RPMI7951 (cell line): ENCODE measurements around the gene GM2A. TPM values are rescaled to one million over a fixed set of nuclear protein-coding genes. Genes with fewer than 3 reads are reported as not detected.

ENCODE experiments used
- DNase-seq: peaks from one replicate; pipeline ENCODE4 v3.0.0-alpha.2; 2012; ENCODE audit warnings: low read depth
- total RNA-seq: library from RNA; depleted of rRNA; stranded (reverse); fragments of >200 nt; shearing (Covaris generic); gene quantifications from 2 replicates; pipeline ENCODE4 v1.2.3, GENCODE V29; 2014; rRNA removed

The GM2A gene
- total RNA-seq: 13.3 and 15.5 TPM in 2 replicates

DNA sequence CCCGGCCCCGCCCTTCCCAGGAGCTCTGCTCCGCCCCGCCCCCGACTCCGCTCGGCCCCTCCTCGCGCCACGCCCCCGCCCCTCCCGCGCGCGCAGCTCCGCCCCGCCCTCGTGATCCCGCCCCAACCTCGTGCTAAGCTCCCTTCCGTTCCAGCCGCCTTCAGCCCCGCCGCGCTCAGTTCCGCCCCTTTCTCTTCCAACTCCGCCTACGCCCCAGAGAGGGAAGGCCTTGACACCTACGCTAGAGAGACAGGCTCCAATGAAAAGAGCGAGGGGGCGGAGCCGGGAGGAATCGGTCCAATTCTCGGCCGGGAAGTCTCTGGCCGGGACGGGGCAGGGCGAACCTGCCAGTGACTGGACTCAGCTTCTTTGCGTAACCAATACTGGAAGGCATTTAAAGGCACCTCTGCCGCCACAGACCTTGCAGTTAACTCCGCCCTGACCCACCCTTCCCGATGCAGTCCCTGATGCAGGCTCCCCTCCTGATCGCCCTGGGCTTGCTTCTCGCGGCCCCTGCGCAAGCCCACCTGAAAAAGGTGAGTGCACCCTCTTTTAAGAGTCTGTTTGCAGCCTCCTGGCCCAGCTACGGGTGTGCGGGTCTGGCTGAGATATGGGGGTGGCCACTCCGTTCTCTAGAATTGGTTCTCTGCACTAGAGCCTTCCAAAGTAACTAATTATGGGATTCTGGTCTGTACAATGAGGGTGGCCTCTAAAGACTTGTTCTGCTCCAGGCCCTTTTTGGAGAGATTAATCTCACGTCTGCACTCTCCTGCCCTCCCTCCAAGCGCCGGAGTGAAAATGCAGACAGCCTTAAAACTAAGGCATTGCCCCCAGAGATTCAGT lies at the start of gene GM2A:
Gene GM2A, plus strand, starts transcription at position 424 of the 843 bp plus-strand sequence. Its CDS starts 32 bp downstream, at position 456.
- peak; percentile 98 for DNase-seq

DNA sequence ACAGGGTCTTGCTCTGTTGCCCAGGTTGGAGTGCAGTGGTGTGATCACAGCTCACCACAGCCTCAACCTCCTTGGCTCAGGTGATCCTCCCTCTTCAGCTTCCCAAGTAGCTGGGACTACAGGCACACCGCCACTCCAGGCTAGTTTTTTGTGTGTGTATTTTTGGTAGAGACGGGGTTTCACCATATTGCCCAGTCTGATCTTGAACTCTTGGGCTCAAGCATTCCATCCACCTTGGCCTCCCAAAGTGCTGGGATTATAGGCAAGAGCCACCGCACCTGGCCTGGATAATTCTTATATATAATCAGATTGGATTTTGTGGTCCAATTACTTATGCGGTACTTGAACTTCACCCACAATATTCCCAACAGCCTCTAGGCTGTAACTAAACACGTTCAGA lies 48.9 kb upstream of the GM2A start:
- no peak for DNase-seq

DNA sequence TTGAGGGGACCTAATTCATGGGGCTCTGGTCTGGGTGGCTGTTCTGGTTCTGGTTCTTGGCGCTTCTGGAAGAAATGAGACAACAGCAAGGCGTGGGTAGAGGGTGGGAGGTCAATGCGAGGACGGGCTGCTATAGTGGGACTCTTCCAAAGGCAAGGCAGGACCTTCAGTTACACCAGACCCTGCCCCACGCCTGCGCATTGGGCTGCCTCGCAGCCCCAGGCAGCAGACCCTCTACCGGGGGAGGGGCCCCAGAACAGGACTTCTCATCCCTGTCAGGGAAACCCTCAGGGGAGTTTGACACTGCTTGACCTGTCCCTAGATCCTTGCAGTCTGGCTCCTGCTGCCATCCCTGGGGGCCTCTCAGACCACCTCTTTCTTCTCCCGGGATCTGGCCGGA lies 47.6 kb upstream of the GM2A start:
- no peak for DNase-seq

- DNase-seq: no peak
Measured at GRCh38 chr5:151208481-151208914, 44.5 kb upstream of the GM2A start.

DNA sequence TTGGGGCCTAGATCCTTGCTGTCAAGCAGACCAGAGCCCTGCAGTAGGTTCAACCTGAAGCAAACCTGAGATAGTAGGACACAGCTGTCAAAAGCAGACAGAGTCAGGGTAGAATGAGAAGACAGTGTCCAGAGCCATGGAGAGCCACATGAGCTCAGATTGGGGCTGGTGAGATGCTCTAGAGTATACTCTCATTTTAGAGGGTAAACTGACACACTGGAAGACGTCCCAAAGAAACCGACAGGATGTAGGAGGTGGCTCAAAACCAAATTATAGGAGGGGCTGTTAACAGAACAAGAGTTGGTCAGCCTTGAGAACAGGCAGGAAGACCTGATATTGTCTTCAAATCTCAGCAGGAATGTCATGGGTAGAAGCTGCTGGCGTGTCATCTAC lies 40.6 kb upstream of the GM2A start:
- DNase-seq: no peak

DNA sequence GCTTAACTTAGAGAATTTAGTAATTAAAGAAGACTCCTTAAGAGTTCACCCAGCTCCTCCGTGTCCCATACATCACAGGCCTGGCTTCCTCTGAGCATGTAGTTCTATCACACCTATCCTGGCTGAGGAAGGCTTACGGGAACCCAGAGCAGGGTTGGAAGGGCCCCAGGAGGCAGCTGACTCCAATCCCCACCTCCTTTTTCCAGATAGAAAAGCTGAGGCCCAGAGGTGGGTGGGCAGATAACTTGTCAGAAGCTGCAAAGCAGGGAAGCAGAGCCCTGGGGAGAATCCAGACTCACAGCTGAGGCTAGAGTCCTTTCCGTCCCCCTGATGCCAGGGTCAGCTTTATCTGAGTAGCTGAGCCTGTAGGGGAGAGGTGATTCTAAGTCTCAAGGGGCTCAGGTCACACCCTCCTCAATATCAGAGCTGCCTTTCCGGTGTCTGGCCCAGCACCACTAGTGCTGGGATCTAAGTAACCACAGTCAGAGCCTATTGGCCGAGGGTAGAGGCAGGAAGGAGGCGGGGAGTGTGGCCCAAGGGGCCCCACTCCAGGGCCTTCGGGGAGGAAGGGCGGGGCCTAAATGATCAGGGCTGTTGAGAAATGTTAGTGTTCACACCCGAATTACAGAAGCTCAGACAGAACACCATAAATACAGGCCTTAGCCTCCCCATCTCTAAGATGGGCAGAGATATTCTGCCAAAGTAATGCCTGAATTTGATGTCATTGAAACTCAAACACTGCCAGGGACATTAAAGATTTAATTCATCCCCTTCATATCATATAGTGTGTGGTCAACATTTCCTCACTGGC lies 39.0 kb upstream of the GM2A start:
- no peak for DNase-seq

DNA sequence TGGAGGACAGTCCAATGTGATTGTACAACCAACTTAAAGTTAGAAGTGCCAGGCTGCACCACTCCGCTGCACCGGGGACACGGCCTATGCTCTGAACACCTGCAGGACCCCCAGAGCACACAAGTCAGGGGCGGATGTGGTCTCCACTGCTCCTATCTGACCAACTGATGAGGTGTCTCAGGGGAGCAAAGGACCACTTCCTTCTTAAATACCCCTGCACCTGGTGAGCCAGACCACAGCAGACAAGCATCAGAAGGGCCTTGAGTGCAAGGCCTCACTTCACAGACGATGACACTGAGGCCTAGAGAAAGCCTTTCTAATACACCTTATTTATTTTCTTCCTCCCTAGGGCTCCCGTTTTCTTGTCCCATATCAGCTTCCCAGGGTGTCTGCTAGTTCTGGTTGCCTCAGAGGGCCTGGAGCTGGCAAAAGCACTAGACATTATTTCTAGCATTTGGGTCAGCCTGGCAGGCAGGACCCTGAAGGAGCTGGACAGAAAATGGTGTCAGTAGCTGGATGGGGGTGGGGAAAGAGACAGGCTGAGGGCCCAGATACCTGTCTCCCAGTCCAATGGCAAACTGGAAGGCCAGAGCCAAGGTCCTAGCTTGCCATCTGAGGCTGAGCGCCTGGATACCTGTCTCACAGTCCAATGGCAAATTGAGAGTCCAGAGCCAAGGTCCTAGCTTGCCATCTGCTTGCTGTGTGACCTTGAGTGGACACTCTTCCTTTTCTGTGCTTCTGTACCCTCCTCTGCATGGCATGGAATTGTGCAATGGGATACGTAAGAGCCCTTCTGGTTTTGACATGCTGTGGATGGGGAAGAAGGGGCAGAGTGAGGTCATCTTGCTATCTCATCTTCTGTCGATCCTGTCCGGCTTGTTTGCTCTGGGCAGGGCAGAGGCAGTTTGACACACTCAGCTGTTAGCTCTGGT lies 38.1 kb upstream of the GM2A start:
- DNase-seq: no peak

DNA sequence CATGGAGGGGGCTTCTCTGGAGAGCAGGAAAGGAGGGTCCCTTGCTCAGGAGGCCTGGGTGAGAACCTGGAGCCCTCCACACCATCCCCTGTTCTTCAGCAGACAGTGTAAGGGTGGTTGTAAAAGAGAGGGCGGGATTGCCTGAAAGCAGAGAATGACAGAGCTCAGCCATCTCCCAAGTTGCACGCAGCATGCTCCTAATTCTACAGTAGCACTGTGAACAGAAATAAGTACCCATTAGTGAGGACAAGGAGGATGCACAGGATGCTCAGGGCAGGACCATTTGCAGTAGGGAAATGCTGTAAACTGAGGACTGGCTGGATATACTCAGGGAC lies 37.5 kb upstream of the GM2A start:
- no peak for DNase-seq

DNA sequence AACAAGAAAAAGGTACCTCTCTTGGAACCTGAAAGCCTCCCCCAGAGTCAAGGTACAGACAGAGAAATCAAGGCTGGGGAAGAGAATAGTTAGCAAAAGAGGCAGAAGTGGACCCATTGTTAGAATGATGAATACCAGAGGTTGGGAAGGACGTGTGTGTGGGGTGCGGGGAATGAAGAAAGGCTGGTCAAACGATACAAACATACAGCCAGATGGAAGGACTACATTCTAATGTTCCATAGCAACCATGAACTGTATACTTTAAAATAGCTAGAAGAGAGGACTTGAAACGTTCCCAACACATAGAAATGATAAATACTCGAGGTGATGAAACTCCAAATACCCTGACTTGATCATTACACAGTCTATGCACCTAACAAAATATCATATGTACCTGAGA lies 36.2 kb upstream of the GM2A start:
- DNase-seq: no peak

GRCh38 chr5:151218177-151218576 lies 34.8 kb upstream of the GM2A start:
- DNase-seq: no peak

DNA sequence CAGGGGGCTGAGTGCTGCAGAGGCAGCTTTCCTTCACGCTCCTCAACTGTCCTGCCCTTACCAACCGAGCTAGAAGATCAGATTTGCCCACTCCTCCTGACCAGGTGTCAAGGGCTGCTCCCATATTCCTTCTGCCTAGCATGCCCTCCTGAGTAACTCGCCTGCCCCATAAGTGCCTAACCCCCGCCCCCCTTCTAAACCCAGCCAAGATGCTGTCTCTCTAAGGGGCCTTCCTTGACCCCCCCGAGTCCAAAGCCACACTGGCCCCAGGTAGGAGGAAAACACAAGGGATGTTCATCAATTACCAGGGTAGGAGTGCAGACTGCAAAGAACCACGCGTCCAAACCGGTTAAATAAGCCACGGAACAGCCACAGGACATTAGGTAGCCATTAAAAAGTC lies 33.8 kb upstream of the GM2A start:
- DNase-seq: no peak

DNA sequence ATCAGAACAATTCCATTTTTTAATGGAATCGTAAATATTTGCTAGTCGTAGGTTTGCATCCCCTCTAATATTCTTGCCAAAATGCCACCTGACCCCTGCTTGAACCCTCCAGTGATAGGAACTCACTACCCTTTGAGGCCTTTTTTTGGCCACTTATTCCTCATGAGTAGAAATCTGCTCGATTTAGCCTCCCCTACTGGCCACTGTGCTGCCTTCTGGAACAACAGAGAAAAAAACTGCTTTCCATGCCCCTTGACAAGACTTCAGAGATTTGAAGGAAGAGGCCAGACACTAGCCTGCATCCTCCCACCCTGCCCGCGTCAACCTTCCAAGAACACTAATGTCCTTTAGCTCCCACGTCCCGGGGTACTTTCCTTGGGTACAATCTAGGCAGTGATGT lies 33.2 kb upstream of the GM2A start:
- DNase-seq: no peak

GRCh38 chr5:151221574-151221973 lies 31.4 kb upstream of the GM2A start:
- DNase-seq: no peak

DNA sequence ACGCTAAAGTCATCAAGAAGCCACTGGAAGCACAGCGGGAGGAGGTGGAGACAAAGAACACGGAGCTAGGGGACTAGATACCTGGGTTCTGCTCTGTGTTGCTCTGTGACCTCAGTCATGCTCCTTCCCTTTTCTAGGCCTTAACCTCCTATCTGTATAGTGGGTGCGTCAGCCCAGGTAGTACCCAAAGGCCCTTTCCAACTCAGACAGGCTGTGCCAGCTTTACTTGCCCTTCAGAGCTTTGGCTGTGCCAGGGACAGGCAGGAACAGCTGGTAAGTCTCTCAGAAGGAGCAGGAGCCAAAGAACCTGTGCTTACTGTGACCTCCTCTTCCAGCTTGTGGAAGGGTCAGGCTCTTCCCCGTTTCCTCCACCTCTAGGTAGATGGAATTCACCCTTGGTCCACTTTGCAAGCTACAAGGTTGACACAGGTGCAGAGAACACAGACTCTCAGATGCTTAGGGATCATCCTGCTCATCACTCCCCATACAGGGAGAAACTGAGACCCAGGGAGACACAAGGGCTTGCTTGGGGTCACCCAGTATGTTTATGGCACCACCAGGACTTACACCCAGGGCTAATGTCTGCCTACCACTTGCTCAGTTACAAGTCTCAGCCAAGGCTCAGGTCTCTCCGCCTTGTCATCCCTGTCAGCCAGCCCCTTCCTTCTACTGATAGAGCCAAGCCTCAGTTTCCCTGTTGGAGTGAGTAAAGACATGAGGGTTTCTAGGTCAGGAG lies 30.8 kb upstream of the GM2A start:
- DNase-seq: no peak

GRCh38 chr5:151222790-151223446 lies 30.1 kb upstream of the GM2A start:
- DNase-seq: no peak

GRCh38 chr5:151223447-151224264 lies 29.3 kb upstream of the GM2A start, which contains the start of gene CCDC69:
Gene CCDC69, minus strand, starts transcription at chr5:151224092. Its CDS starts 122 bp downstream, at chr5:151223970.
- peak; percentile 62 for DNase-seq

DNA sequence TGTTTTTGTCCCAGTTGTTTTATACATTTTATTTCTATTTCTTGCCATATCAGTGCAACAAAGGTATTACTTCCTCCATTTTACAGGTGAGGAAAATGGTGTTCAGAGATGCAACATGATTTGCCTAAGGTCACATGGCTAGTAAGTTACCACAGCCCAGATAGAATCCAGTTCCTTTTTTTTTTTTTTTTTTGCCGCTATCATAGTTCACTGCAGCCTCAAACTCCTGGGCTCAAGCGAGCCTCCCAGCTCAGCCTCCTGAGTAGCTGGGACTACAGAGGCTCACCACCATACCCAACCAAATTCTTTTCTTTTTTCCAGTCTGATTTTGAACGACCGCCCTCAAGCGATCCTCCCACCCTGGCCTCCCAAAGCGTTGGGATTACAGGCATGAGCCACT lies 28.6 kb upstream of the GM2A start:
- DNase-seq: no peak

- no peak for DNase-seq
Measured at GRCh38 chr5:151225071-151225470, 27.9 kb upstream of the GM2A start.

GRCh38 chr5:151225475-151225874 lies 27.5 kb upstream of the GM2A start:
- DNase-seq: no peak
